Thoracic aorta (tissue), 2 donors: ENCODE results near the gene CHTF18. TPM values are rescaled to one million over a fixed set of nuclear protein-coding genes. Genes with fewer than 3 reads are reported as not detected.

Experiments
- ATAC-seq: fragments of 150-250 bp; one replicate; pipeline ENCODE4 v1.8.0; 2017; ENCODE audit warnings: low read depth; ENCODE audit not compliant: insufficient number of reproducible peaks, low FRiP score
- DNase-seq: peaks from one replicate; pipeline ENCODE4 v3.0.0-alpha.2; 2020; ENCODE audit warnings: low spot score
- H3K27ac ChIP-seq, 2 donors: fragments of 200-600 bp; sonication (generic); 1 replicate in 1 of 2; 2 replicates in 1 of 2; pipeline ENCODE4 v1.5.1; 2016; ENCODE audit warnings: mild to moderate bottlenecking in 2 of 2, moderate library complexity in 2 of 2
- H3K27me3 ChIP-seq: fragments of 200-600 bp; sonication (generic); replicated peaks from 2 replicates; pipeline ENCODE4 v1.6.0; 2016; ENCODE audit warnings: mild to moderate bottlenecking; ENCODE audit not compliant: insufficient read depth
- H3K36me3 ChIP-seq: fragments of 200-600 bp; sonication (generic); one replicate; pipeline ENCODE4 v1.5.1; 2016
- H3K4me1 ChIP-seq, 2 donors: fragments of 200-600 bp; sonication (generic); 1 replicate in 1 of 2; 2 replicates in 1 of 2; pipeline versions ENCODE4 v1.5.1 to v1.6.0; 2016; ENCODE audit warnings: low read depth in 2 of 2, mild to moderate bottlenecking in 1 of 2; ENCODE audit not compliant: control insufficient read depth in 1 of 2
- H3K4me3 ChIP-seq: fragments of 200-600 bp; sonication (generic); 2 replicates; pipeline ENCODE4 v1.5.1; 2016; ENCODE audit warnings: mild to moderate bottlenecking
- H3K9me3 ChIP-seq: fragments of 200-600 bp; sonication (generic); 2 replicates; pipeline ENCODE4 v1.5.1; 2016
- CTCF ChIP-seq: fragments of 200-600 bp; sonication (generic); IDR thresholded peaks from one replicate; pipeline ENCODE4 v1.5.1; 2019; ENCODE audit warnings: antibody characterized with exemption
- total RNA-seq, 2 donors: library from RNA; depleted of rRNA; stranded (reverse); fragments of >200 nt; gene quantifications; one replicate each; pipeline versions ENCODE4 v1.1.0 to v1.2.3, GENCODE V29; 2016

CHTF18 gene
- total RNA-seq, 2 donors from 2014 or later, result 10.2 to 15.4 TPM

GRCh38 chr16:799948-800833, 11.8 kb downstream of the CHTF18 start, which contains the start of gene GNG13:
Gene GNG13, minus strand, starts transcription at chr16:800734. Its CDS starts 1,657 bp downstream, at chr16:799077.
- ATAC-seq, result no peak
- Histone ChIP-seq H3K9me3 (no peaks in the 10 kb centered on the region), H3K27ac (no peak within 1 kb of the TSS), H3K4me3 (no peak within 1 kb of the TSS), H3K27me3 (no peaks in the 10 kb centered on the region), H3K4me1 (no peaks in the 10 kb centered on the region), H3K36me3 (no peaks in the 10 kb centered on the region)
- DNase-seq, result no peak
- no peak for TF ChIP-seq CTCF

GRCh38 chr16:800834-801511, 12.6 kb downstream of the CHTF18 start:
- no peak overlapping the region for H3K27ac ChIP-seq
- no peaks in the 10 kb centered on the region for H3K27me3 ChIP-seq
- DNase-seq (no peak), ATAC-seq (no peak)
- H3K9me3 ChIP-seq, result no peaks in the 10 kb centered on the region
- no peak overlapping the region for H3K4me3 ChIP-seq
- H3K36me3 ChIP-seq, result no peaks in the 10 kb centered on the region
- H3K4me1 ChIP-seq, result no peaks in the 10 kb centered on the region
- no peak for TF ChIP-seq CTCF

GRCh38 chr16:801584-802363, 13.4 kb downstream of the CHTF18 start:
- Histone ChIP-seq H3K9me3 (no peaks in the 10 kb centered on the region), H3K36me3 (no peaks in the 10 kb centered on the region), H3K27me3 (no peaks in the 10 kb centered on the region), H3K4me3 (no peak overlapping the region), H3K27ac (no peak overlapping the region), H3K4me1 (no peaks in the 10 kb centered on the region)
- TF ChIP-seq CTCF, result no peak
- DNase-seq, result no peak
- no peak for ATAC-seq

- no peak for TF ChIP-seq CTCF
- no peaks in the 10 kb centered on the region for H3K9me3 ChIP-seq
- no peak overlapping the region for H3K4me3 ChIP-seq
- H3K4me1 ChIP-seq, result no peaks in the 10 kb centered on the region
- DNase-seq, result no peak
- H3K36me3 ChIP-seq, result no peaks in the 10 kb centered on the region
- ATAC-seq, result no peak
- H3K27me3 ChIP-seq, result no peaks in the 10 kb centered on the region
- H3K27ac ChIP-seq, result no peak overlapping the region
Observed at GRCh38 chr16:802461-802860, 14.0 kb downstream of the CHTF18 start.
